Kidney capillary endothelial cell (primary cell): Measurements from ENCODE around the gene SLC25A2.

Source experiments
- DNase-seq: peaks from one replicate; pipeline ENCODE4 v3.0.0-alpha.2; 2018; ENCODE audit warnings: low spot score

The SLC25A2 gene

DNA sequence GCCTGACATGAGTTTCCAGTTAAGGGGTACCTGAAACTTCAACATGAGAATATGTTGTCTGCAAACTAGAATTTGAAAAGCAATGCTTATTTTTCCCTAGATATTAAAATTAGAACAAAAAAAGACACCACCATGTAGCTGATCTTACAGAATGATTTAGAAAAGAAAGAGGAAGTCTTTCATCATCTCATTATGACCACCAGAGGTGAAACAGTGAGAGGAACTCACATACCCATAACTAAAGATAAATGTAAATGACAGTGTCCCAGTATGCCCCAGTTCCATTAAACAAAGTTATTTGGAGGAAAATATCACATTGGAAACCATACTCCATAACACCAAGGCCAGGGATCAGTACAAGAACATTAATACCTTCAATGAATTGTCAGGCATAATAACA is 9.9 kb upstream of the SLC25A2 start:
- DNase-seq = no peak

DNA sequence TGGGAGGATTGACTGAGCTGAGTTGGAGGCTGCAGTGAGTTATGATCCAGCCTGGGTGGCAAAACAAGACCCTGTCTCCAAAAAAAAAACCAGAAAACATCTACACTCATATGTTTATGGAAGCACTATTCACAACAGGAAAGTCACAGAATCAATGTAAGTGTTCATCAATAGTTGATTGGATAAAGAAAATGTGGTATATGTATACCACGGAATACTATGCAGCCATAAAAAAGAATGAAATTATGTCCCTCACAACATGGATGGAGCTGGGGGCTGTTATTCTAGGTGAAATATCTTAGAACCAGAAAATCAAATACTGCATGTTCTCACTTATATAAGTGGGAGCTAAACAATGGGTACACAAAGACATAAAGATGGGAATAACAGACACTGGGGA is 2.8 kb upstream of the SLC25A2 start:
- DNase-seq = no peak

DNA sequence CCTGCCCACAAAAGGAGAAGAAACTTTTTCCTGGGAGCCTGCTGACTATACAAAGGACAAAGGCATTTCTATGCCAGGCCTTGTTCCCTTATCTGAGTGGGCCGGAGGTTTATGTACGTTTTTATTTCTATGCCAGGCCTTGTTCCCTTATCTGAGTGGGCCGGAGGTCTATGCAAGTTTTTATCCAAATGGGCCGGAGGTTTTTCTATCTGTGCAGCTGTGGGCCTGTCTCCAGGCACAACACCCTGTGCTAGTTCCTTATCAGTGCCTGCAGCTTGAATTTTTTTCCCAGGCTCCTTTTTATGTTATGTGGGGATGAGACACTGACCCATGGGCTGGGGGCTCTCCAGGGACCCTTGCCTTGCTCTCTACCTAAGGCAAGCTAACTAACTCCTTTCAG is 5.5 kb downstream of the SLC25A2 start:
- DNase-seq = no peak

DNA sequence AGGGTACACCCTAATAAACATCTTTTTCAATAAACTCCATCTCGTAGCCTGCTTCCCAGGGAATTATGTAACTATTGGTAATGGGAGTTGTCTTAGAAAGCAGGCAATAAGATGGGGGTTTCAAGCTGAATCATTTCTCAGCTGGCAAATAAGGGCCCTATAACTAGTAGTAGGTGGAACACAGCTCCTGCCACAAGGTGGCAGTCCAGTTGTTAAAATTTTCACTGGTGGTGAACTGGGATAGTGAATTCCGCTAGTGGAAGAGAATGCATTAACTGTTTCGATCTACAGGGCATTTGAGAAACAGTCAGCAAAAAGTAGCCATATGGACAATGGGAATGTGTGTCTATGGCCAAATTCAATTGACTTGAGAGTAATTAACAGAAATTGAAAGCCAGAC is 30.9 kb downstream of the SLC25A2 start:
- no peak for DNase-seq

DNA sequence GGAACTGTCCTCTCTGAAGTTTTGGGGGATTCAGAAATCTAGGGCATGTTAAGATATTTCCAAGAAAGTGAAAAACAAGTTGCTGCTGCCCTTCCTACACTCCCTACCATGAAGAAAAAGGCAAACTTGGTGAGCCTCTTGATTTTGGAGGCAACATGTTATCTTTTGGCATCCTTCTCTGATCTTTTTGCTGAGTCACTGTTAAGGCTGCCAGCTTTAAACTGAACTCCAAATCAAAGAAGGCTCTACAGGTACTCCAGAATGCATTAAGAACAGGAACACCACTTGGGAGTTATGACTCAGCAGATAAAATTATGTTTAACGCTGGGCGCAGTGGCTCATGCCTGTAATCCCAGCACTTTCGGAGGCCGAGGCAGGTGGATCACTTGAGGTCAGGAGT is 34.7 kb downstream of the SLC25A2 start:
- no peak for DNase-seq

DNA sequence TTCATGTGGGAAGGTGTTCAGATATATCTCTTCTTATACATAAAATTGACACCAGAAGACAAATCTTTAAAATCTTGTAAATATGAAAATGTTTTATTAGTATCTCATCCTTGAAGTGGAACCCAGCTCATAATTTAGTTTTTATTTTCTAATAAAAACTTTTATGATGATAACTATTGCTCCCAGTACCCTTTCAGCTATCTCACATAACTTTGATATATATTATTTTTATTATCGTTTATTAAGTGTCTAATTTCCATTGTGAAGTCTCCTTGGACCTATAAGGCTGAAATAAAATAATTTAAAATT is 42.7 kb downstream of the SLC25A2 start:
- DNase-seq = no peak

DNA sequence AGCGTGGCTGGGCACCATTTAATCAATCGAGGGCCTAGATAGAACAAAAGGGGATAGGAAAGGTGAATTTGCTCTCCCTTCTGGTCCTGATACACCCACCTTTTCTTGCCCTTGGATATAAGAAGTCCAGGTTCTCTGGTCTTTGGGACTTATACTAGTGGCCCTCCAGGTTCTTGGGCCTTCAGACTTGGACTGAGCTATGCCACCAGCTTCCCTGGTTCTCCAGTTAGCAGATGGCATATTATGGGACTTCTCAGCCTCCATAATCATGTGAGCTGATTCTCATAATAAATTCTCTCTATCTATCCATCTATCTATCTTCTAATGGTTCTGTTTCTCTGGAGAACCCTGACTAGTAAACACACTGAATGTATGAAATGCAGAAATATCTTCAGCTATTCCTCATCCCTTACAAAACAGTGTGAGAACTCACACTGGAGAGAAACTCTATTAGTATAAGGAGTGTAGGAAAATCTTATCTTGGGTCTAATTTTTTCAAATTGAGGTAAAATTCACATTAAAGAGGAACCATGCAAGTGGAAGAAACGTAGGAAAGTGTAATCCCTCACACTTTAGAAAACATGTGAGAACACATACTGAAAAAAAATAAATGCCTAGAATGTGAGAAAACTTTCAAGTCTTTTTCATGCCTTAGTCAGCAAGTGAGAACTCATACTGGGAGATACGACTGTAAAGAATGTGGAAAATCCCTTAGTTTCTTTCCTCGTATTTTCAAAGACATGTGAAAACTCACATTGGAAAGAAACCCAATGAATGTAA is 43.2 kb downstream of the SLC25A2 start:
- DNase-seq = no peak

DNA sequence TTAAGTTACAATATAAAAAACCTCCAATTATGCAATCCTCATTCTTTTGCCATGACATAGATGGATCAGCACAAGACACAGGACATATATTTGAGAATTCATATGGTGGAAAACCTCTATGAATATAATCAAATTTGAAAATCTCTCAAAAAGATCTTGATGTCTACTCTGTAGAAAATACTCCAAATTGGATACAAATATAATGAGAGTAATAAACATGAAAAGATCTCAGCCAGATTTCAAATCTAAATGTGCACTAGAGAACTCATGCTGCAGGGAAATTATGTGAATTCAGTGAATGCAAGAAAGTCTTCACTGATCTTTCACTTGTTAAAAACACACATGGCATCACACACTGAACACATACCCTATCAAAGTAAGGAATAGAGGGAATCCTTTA is 44.9 kb downstream of the SLC25A2 start:
- no peak for DNase-seq

DNA sequence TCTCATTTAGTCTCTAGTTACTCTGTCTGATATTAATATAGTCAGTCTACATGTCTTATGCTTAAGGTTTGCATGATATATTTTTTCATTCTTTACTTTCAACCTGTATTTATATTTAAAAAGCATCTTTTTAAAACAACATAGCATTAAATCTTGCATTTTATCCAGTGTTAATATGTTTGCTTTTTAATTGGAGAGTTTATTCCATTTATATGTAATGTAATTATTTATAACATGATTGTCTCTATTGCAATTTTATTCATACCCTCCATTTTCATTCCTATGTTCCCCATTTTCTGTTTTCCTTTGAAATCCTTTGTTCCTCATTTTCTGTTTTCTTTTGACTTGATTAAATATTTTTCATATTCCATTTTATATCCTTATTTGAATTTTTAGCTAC is 45.4 kb downstream of the SLC25A2 start:
- DNase-seq = no peak
